Erythroblast (primary cell): ENCODE results near the gene GABRG3.

Experiments
- GATA1 ChIP-seq: IDR thresholded peaks from 2 replicates; pipeline ENCODE4 v1.6.1; 2011; ENCODE audit warnings: low read depth, mild to moderate bottlenecking, control low read depth, low read length, moderate library complexity
- POLR2A ChIP-seq: IDR thresholded peaks from 2 replicates; pipeline ENCODE4 v1.6.1; 2011; ENCODE audit warnings: mild to moderate bottlenecking, low read length

DNA sequence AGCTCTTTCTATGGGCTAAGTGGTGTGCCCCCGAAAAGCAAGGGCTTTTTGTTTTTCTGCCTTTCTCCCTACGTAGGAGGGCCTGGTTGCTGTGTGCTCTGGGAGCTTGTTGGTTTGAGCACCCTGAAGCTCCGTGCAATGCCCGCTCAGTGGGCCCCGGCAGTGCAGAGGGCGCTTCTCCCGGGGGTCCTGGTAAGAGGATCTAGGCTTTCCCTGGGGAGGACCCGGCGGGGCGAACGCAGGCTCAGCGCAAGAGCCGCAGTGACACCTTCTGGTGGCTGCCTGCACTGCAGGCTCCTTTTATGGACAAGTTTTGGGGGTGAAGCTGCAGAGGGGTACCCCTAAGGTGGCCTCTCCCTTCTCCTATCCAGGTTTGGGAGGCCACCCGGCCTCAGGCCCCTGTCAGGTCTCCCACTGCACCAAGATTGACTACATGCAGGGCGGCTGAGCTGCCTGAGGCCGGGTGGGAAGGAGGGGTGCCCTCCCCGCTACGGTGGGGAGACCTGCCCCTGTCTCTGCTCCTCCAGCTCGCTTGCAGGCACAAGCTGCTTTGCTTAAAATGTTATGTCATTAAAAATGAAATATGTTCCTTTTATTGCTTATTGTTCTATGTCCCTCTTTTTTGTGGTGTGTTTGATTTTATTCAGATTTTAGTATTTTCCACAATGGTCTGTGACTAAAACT, 387.9 kb downstream of the GABRG3 start:
- TF ChIP-seq POLR2A, result no peak
- no peak for TF ChIP-seq GATA1
